Fibroblast of gingiva (primary cell): ENCODE measurements around the gene TAS2R3.

Source experiments
- DNase-seq: peaks from one replicate; pipeline ENCODE4 v3.0.0-alpha.2; 2011; ENCODE audit warnings: low read depth

Gene TAS2R3

GRCh38 chr7:141785706-141786552 is 22.0 kb downstream of the TAS2R3 start:
- DNase-seq: peak; percentile 47

GRCh38 chr7:141788296-141788695 is 24.4 kb downstream of the TAS2R3 start:
- DNase-seq: no peak

- no peak for DNase-seq
Measured at GRCh38 chr7:141789917-141790316, 26.0 kb downstream of the TAS2R3 start, which contains the start of gene TAS2R5. Gene TAS2R5 (plus strand): TSS chr7:141790217. CDS start chr7:141790362, 145 bp downstream.

- no peak for DNase-seq
Measured at GRCh38 chr7:141792526-141792925, 28.6 kb downstream of the TAS2R3 start.
